ENCODE results near the gene LRRC73. TPM values are rescaled to one million over a fixed set of nuclear protein-coding genes. Genes with fewer than 3 reads are reported as not detected.

The LRRC73 gene
- total RNA-seq, 4 donors from 2014 or later = 0.36 to 0.53 (median 0.44) TPM; not detected in 1

GRCh38 chr6:43515808-43516207 lies 5.7 kb upstream of the LRRC73 start:
- TF ChIP-seq CTCF (IDR thresholded peaks at IDR 0.05) (no peak), POLR2A (IDR thresholded peaks at IDR 0.05) (no peak)
- peak overlapping the region; percentile 99 for H3K4me3 ChIP-seq (ENCODE audit: low read depth, poor library complexity, severe bottlenecking)
- intact Hi-C loops (cut with DNase I; ENCODE audit: low total_unique reads) = no loop called here
- WGBS, 2 donors = 46 to 56% methylated on average over 9 of the region's 9 CpGs
- no peak for DNase-seq (ENCODE audit: low spot score in 2 of 2)

DNA sequence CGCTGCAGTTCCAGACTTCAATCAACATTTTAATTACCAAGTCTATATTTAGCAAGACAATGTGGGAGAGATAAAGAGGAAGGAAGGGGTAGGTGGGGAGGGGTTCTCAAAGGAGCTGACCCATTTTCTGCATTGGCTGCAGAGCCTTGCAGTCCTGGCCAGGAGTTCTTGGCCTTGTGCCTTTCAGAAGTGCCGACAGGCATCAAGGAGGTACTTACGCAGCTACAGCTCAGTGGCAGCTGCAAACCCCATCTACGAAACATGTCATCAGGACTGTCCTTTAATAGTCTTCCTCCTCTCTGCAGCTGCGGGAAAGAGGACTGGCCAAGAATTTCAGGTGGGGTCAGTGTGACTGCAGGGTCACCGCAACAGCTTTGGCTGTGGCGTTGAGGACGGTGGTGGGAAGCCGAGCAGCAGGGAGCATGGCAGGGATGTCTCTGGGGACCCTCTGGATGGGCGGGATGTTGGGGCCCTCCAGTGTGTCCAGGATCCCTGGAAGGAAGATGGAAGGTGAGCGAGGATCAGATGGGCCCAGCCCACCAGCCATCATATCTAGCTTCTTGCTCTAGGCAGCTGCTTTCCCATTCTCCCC lies 1.8 kb upstream of the LRRC73 start:
- intact Hi-C loops (cut with DNase I; ENCODE audit: low total_unique reads) = no loop called here
- no peak for DNase-seq (ENCODE audit: low spot score in 2 of 2)
- TF ChIP-seq POLR2A (IDR thresholded peaks at IDR 0.05) (no peak), CTCF (IDR thresholded peaks at IDR 0.05) (no peak)
- no peak overlapping the region for H3K4me3 ChIP-seq (ENCODE audit: low read depth, poor library complexity, severe bottlenecking)
- WGBS, 2 donors = 81 to 82% methylated on average over 11 of the region's 11 CpGs

- TF ChIP-seq CTCF (IDR thresholded peaks at IDR 0.05) = no peak
- TF ChIP-seq POLR2A (IDR thresholded peaks at IDR 0.05) = no peak
- no peak overlapping the region for H3K4me3 ChIP-seq (ENCODE audit: low read depth, poor library complexity, severe bottlenecking)
- no peak for DNase-seq (ENCODE audit: low spot score in 2 of 2)
- WGBS, 2 donors = 53 to 66% methylated on average over 9 to 10 of the region's 10 CpGs
- intact Hi-C loops (cut with DNase I; ENCODE audit: low total_unique reads) = no loop called here
Observed at GRCh38 chr6:43510827-43511163, 649 bp upstream of the LRRC73 start.

- WGBS, 2 donors = 10 to 19% methylated on average over 36 to 68 of the region's 69 CpGs
- DNase-seq (ENCODE audit: low spot score in 2 of 2) = no peak
- TF ChIP-seq POLR2A (IDR thresholded peaks at IDR 0.05) (no peak), CTCF (IDR thresholded peaks at IDR 0.05) (no peak)
- intact Hi-C loops (cut with DNase I; ENCODE audit: low total_unique reads) = loop anchor here (5.0 to 10.0 kb wide), 3 partner anchors 57 to 247 kb away; no protein-coding TSS in a partner anchor
- H3K4me3 ChIP-seq (ENCODE audit: low read depth, poor library complexity, severe bottlenecking) = peak overlapping the region; percentile 31
Observed at GRCh38 chr6:43509142-43509983, 783 bp downstream of the LRRC73 start.

GRCh38 chr6:43508481-43509141 lies 1.5 kb downstream of the LRRC73 start:
- no peak overlapping the region for H3K4me3 ChIP-seq (ENCODE audit: low read depth, poor library complexity, severe bottlenecking)
- TF ChIP-seq POLR2A (IDR thresholded peaks at IDR 0.05) = no peak
- no peak for TF ChIP-seq CTCF (IDR thresholded peaks at IDR 0.05)
- intact Hi-C loops (cut with DNase I; ENCODE audit: low total_unique reads) = loop anchor here (5.0 to 10.0 kb wide), 3 partner anchors 56 to 246 kb away; no protein-coding TSS in a partner anchor
- 59 to 67% methylated on average over 8 of the region's 8 CpGs for WGBS, 2 donors
- DNase-seq (ENCODE audit: low spot score in 2 of 2) = no peak
